ENCODE measurements around the gene CHPF.

Gene CHPF

DNA sequence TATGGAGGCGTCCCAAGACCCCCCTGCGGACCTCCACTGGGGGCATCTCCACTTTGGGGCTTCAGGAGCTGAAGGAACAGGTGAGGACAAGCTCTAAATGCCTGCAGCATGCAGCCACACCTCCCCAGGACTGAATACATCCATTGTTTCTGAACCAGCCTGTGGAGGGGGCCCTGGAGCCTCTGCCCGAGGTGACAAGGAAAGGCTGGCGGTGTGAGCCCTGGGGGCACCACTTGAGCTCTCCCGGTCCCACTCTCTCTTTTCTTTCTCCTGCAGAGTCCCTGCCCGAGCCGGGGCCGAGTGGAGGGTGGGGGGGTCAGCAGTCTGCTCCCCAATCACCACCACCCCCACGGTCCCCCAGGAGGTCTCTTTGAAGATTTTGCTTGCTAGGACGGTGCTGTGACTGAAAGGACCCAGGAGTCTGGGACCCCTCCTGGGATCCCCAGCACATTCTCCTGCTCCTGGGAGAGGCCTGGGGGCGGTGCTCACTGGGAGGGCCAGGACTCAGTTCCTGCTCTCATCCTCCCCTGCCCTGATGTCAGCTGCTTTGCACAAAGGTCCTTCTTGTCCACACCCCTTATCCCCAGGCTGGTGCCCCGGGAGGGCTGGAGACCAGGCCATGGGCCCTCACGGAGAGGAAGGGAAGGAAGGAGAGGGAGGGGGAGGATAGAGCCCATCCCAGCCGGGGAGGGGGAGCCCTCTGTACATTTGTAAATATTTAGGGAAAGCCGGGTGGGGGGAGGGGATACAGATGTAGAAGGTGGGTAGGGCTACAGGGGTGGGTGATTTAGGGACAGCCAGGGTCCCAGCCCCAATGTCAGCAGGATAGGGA, 5.7 kb downstream of the CHPF start:
- Histone ChIP-seq H3K4me1 (ENCODE audit: control insufficient read depth in 1 of 2, insufficient read depth in 2 of 2, low read length in 2 of 2) (peaks cover 0 to 22% of the 10 kb centered on the region in 2 donors), H3K27me3 (ENCODE audit: low read depth, low read length) (no peaks in the 10 kb centered on the region), H3K9me3 (ENCODE audit: control insufficient read depth in 1 of 2, low read length in 2 of 2) (no peaks in the 10 kb centered on the region), H3K4me3 (ENCODE audit: low read depth in 1 of 2, low read length in 2 of 2) (no peak overlapping the region), H3K36me3 (ENCODE audit: control insufficient read depth in 1 of 2, insufficient read depth in 2 of 2, low read length in 2 of 2) (peaks cover 9 to 10% of the 10 kb centered on the region in 2 donors), H3K27ac (ENCODE audit: low read length) (no peak overlapping the region)

DNA sequence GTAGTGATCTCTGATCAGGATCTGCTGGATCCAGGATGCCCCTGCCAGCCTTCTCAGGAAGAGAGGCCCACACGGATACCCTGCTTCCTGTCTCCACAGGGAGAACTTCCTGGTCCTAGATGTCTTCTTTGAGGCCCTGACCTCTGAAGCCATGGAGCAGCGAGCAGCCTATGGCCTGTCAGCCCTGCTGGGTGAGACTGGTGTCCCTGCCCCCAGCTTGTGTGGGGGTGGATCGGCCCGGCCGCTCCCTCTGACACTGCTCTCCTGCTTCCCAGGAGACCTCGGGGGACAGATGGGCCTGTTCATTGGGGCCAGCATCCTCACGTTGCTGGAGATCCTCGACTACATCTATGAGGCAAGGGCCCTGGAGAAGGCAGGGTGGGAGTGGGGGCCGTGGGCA, 6.6 kb downstream of the CHPF start:
- no peaks in the 10 kb centered on the region for H3K9me3 ChIP-seq (ENCODE audit: control insufficient read depth in 1 of 2, low read length in 2 of 2)
- no peaks in the 10 kb centered on the region for H3K27me3 ChIP-seq (ENCODE audit: low read depth, low read length)

DNA sequence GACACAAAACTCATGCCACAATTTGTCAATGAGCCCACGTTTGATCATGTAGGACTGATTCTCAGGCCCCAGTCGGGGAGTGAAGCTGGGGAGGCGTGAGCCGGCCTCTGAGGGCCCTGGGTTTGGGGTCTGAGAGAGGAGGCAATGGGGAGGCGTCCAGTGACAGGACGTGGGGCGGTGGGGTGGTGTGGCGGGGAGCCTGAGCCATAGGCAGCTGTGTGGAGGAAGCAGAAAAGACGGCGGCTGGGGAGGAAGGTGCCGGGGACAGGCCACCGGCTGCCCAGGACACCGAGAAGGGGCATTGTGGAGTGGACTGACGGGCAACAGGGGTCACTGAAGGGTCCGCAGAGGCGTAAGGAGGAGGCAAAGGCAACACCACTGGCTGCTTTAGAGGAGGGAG, 7.2 kb downstream of the CHPF start:
- Histone ChIP-seq H3K27me3 (ENCODE audit: low read depth, low read length) (no peaks in the 10 kb centered on the region), H3K9me3 (ENCODE audit: control insufficient read depth in 1 of 2, low read length in 2 of 2) (no peaks in the 10 kb centered on the region), H3K36me3 (ENCODE audit: control insufficient read depth in 1 of 2, insufficient read depth in 2 of 2, low read length in 2 of 2) (peaks cover 9 to 10% of the 10 kb centered on the region in 2 donors), H3K27ac (ENCODE audit: low read length) (no peak overlapping the region), H3K4me3 (ENCODE audit: low read depth in 1 of 2, low read length in 2 of 2) (no peak overlapping the region), H3K4me1 (ENCODE audit: control insufficient read depth in 1 of 2, insufficient read depth in 2 of 2, low read length in 2 of 2) (peaks cover 0 to 8% of the 10 kb centered on the region in 2 donors)

More for the DNA sequence above, 6.6 kb downstream of the CHPF start:
- H3K4me3 ChIP-seq (ENCODE audit: low read depth in 1 of 2, low read length in 2 of 2), result no peak overlapping the region
- peaks cover 0 to 13% of the 10 kb centered on the region in 2 donors for H3K4me1 ChIP-seq (ENCODE audit: control insufficient read depth in 1 of 2, insufficient read depth in 2 of 2, low read length in 2 of 2)
- H3K36me3 ChIP-seq (ENCODE audit: control insufficient read depth in 1 of 2, insufficient read depth in 2 of 2, low read length in 2 of 2), result peaks cover 9 to 10% of the 10 kb centered on the region in 2 donors
- H3K27ac ChIP-seq (ENCODE audit: low read length), result no peak overlapping the region

DNA sequence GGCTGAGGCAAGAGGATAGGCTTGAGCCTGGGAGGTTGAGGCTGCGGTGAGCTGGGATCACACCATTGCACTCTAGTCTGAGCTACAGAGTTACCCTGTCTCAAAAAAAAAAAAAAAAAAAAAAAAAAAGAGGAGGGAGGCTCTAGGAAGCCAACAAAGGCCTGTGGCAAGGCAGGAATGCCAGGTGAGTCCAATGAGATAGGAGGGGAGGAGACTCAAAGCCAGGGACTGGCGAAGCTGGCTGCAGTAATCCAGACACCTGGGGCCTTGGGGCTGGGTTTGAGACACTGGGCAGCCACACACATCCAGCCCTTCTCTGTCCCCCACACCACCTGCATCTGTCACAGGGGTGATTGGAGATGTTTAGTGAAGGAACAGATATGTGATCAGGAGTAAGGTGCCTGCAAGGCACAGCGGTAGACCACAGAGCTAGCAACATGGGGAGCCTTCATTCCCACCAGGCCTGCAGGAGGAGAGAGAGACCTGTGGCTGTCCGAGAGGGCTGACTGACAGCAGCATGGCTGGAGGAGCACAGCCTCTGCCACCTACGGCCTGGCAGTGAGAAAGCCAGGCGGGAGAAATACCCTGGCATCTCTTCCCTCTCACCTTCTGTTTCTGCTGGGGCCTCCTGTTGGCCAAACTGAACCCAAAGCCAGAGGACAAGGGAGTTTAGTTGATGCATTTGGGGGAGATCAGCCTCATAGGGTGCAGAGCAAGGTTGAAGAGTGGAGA, 9.5 kb downstream of the CHPF start:
- H3K4me1 ChIP-seq (ENCODE audit: control insufficient read depth in 1 of 2, insufficient read depth in 2 of 2, low read length in 2 of 2), result peaks cover 0 to 13% of the 10 kb centered on the region in 2 donors
- H3K27ac ChIP-seq (ENCODE audit: low read length), result no peak overlapping the region
- no peaks in the 10 kb centered on the region for H3K9me3 ChIP-seq (ENCODE audit: control insufficient read depth in 1 of 2, low read length in 2 of 2)
- H3K4me3 ChIP-seq (ENCODE audit: low read depth in 1 of 2, low read length in 2 of 2), result no peak overlapping the region
- H3K36me3 ChIP-seq (ENCODE audit: control insufficient read depth in 1 of 2, insufficient read depth in 2 of 2, low read length in 2 of 2), result no peaks in the 10 kb centered on the region
- H3K27me3 ChIP-seq (ENCODE audit: low read depth, low read length), result peaks cover 13% of the 10 kb centered on the region

DNA sequence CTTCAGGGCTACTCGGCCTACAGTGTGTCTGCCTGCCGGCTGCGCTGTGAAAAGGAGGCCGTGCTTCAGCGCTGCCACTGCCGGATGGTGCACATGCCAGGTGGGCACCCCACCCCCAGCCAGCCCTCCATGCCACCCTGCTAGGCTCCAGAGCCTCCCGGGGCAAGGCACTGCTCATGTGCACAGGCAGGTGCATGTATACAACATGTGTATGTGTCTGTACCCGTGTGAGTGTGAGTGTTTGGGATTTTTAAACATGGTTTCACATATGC, 11.3 kb downstream of the CHPF start:
- H3K27me3 ChIP-seq (ENCODE audit: low read depth, low read length), result peaks cover 16% of the 10 kb centered on the region

DNA sequence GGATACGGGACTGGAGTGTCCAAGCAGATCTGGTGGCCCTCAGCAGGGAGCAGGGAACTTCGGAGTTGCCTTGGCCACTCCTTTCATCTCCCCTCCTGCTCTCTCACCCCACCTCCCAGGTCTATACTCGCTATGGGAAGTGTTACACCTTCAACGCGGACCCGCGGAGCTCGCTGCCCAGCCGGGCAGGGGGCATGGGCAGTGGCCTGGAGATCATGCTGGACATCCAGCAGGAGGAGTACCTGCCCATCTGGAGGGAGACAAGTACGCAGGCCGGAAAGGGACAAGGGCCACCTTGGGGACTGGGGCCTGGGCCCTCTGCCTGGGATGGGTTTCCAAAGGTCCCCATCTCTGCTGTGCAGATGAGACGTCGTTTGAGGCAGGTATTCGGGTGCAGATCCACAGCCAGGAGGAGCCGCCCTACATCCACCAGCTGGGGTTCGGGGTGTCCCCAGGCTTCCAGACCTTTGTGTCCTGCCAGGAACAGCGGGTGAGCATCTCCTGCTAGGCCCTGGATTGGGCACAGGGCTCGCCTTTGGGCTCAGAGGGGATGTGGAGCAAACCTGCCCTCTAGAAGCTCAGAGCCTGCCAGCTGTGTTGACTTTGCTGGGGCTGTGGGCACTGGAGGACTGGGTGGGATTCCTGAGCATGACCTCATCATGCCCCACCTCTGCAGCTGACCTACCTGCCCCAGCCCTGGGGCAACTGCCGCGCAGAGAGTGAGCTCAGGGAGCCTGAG, 11.8 kb downstream of the CHPF start:
- Histone ChIP-seq H3K27ac (ENCODE audit: low read length) (no peak overlapping the region), H3K27me3 (ENCODE audit: low read depth, low read length) (peaks cover 22% of the 10 kb centered on the region)

More for the DNA sequence above, 11.3 kb downstream of the CHPF start:
- H3K9me3 ChIP-seq (ENCODE audit: control insufficient read depth in 1 of 2, low read length in 2 of 2), result no peaks in the 10 kb centered on the region
- peaks cover 0 to 7% of the 10 kb centered on the region in 2 donors for H3K4me1 ChIP-seq (ENCODE audit: control insufficient read depth in 1 of 2, insufficient read depth in 2 of 2, low read length in 2 of 2)
- no peak overlapping the region for H3K27ac ChIP-seq (ENCODE audit: low read length)
- H3K4me3 ChIP-seq (ENCODE audit: low read depth in 1 of 2, low read length in 2 of 2), result no peak overlapping the region
- no peaks in the 10 kb centered on the region for H3K36me3 ChIP-seq (ENCODE audit: control insufficient read depth in 1 of 2, insufficient read depth in 2 of 2, low read length in 2 of 2)

DNA sequence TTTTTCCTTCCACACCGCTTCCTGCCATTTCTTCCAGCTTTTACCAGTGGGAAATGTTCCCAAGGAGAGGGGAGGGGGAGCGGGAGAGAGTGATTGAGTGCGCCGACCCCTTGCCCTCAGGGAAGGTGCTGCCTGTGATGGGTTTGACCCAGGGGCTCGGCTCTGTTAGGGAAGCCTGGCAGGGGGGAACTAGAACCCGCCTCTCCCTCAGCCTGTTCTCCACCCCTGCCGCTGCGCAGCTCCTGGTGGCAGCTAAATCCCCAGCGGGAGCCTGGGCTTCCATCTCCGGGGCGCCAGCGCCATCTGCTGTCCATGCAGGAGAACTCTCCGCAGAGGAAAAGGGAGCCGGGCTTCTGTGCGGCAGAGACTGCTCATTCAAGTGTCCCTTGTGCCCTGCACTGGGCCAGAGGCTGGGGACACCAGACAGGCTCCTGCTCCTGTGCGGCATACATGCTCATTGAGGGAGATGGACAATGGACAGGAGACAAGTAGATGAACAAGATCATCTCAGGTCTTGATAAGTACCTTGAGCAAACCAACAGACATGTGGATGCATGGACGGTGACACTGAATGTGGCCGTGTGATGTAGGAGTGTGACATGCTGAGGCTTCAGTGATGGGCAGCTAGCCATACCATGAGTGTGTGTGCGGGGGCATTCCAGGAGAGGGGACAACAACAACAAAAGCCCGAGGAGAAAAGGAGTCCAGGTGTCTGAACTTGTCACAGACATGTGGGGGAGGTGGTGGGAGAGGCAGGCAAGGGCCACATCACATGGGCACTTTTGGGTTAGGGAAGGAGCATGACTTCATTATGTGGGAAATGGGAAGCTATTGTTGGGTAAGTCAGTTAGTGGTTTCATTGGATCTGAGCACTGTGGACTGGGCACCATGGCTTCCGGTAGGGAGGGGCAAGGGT, 13.3 kb downstream of the CHPF start:
- peaks cover 29% of the 10 kb centered on the region for H3K27me3 ChIP-seq (ENCODE audit: low read depth, low read length)
- no peaks in the 10 kb centered on the region for H3K9me3 ChIP-seq (ENCODE audit: control insufficient read depth in 1 of 2, low read length in 2 of 2)
- H3K4me1 ChIP-seq (ENCODE audit: control insufficient read depth in 1 of 2, insufficient read depth in 2 of 2, low read length in 2 of 2), result peaks cover 0 to 7% of the 10 kb centered on the region in 2 donors
- no peak overlapping the region for H3K27ac ChIP-seq (ENCODE audit: low read length)
- H3K4me3 ChIP-seq (ENCODE audit: low read depth in 1 of 2, low read length in 2 of 2), result peak overlapping the region in 1 of 2 donors; percentile 44
- H3K36me3 ChIP-seq (ENCODE audit: control insufficient read depth in 1 of 2, insufficient read depth in 2 of 2, low read length in 2 of 2), result no peaks in the 10 kb centered on the region

More for the DNA sequence above, 11.8 kb downstream of the CHPF start:
- Histone ChIP-seq H3K4me1 (ENCODE audit: control insufficient read depth in 1 of 2, insufficient read depth in 2 of 2, low read length in 2 of 2) (peaks cover 0 to 7% of the 10 kb centered on the region in 2 donors), H3K4me3 (ENCODE audit: low read depth in 1 of 2, low read length in 2 of 2) (no peak overlapping the region), H3K9me3 (ENCODE audit: control insufficient read depth in 1 of 2, low read length in 2 of 2) (no peaks in the 10 kb centered on the region), H3K36me3 (ENCODE audit: control insufficient read depth in 1 of 2, insufficient read depth in 2 of 2, low read length in 2 of 2) (no peaks in the 10 kb centered on the region)

DNA sequence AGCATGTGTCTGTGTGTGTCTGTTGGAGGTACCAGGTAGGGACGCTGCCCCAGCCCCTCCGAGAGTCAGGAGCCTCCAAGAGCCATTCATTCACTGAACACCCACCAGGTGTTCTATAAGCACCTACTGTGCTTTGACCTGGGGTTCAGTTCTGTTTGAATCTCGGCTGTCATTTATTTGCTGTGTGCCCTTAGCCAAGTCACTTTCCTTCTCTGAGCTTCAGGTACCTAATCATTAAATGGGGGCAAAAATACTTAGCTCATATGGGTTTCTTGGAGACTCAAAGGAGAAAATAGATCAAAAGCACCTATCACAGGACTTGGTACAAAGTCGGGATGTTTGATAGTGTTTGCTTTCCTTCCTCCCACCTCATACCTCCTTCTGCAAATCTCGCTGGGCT, 16.1 kb downstream of the CHPF start:
- H3K4me3 ChIP-seq (ENCODE audit: low read depth in 1 of 2, low read length in 2 of 2), result no peak overlapping the region
- H3K27me3 ChIP-seq (ENCODE audit: low read depth, low read length), result peaks cover 55% of the 10 kb centered on the region
- H3K27ac ChIP-seq (ENCODE audit: low read length), result no peak overlapping the region
- no peaks in the 10 kb centered on the region for H3K9me3 ChIP-seq (ENCODE audit: control insufficient read depth in 1 of 2, low read length in 2 of 2)
- H3K4me1 ChIP-seq (ENCODE audit: control insufficient read depth in 1 of 2, insufficient read depth in 2 of 2, low read length in 2 of 2), result peaks cover 0 to 17% of the 10 kb centered on the region in 2 donors
- H3K36me3 ChIP-seq (ENCODE audit: control insufficient read depth in 1 of 2, insufficient read depth in 2 of 2, low read length in 2 of 2), result no peaks in the 10 kb centered on the region

DNA sequence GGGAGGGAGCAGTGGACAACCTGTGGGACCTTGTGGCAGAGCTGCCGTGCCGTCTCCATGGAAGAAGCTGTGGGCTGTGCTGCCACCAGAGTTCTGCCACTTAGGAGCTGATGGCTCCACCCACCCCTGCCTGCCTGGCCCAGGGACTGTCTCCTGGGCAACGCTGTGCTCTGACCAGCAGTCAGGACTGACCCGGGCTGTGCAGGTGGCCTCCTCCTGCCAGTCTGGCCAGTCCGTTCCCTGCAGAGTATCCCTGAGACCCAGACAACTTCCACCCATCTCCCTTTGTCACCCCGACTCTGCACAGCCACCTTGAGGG, 16.6 kb downstream of the CHPF start:
- Histone ChIP-seq H3K36me3 (ENCODE audit: control insufficient read depth in 1 of 2, insufficient read depth in 2 of 2, low read length in 2 of 2) (no peaks in the 10 kb centered on the region), H3K27ac (ENCODE audit: low read length) (no peak overlapping the region), H3K4me1 (ENCODE audit: control insufficient read depth in 1 of 2, insufficient read depth in 2 of 2, low read length in 2 of 2) (peaks cover 0 to 19% of the 10 kb centered on the region in 2 donors), H3K4me3 (ENCODE audit: low read depth in 1 of 2, low read length in 2 of 2) (no peak overlapping the region), H3K27me3 (ENCODE audit: low read depth, low read length) (peaks cover 56% of the 10 kb centered on the region), H3K9me3 (ENCODE audit: control insufficient read depth in 1 of 2, low read length in 2 of 2) (no peaks in the 10 kb centered on the region)

DNA sequence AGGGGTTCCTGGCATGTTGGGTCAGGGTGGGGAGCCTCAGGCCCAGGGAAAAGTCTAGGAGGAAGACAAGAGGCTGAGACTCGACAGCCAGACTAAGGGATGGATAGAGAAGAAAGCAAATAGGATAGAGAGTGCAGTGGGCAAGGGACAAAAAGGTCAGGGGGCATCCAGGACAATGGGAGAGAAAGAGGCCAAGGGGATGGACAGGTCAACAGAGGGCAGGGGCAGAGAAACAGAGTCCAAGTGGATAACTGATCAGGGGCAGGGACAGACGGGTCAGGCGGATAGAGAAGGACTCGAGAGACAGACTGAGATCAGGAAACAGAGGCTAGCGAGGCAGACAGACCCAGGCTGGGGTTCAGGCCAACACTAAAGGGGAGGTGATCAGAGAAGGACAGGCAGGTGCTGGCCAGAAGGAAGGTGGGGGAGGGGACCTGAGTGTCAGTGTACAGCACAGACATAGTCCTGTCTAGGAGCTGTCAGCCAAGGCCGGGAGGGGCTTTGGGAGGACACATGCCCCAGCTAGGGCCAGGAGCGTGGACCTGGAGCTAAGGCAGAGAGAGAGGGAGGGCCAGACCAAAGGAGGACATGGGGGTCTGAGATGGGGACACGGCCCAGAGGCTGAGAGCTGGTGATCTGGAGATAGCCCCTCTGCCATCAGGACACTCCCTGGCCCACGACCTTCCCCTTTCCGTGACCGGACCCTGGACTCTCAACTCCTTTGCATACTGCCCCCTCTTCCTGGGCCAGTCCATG, 17.1 kb downstream of the CHPF start:
- Histone ChIP-seq H3K4me3 (ENCODE audit: low read depth in 1 of 2, low read length in 2 of 2) (no peak overlapping the region), H3K9me3 (ENCODE audit: control insufficient read depth in 1 of 2, low read length in 2 of 2) (no peaks in the 10 kb centered on the region), H3K27ac (ENCODE audit: low read length) (no peak overlapping the region), H3K36me3 (ENCODE audit: control insufficient read depth in 1 of 2, insufficient read depth in 2 of 2, low read length in 2 of 2) (no peaks in the 10 kb centered on the region), H3K27me3 (ENCODE audit: low read depth, low read length) (peaks cover 60% of the 10 kb centered on the region), H3K4me1 (ENCODE audit: control insufficient read depth in 1 of 2, insufficient read depth in 2 of 2, low read length in 2 of 2) (peaks cover 0 to 24% of the 10 kb centered on the region in 2 donors)

Measured in muscle layer of duodenum (tissue), 2 donors.